GM12874 (cell line): ENCODE measurements around the gene MACF1.

Experiments
- CTCF ChIP-seq: IDR thresholded peaks from 2 replicates; pipeline ENCODE4 v1.5.1; 2011; ENCODE audit warnings: low read depth, mild to moderate bottlenecking, control low read depth, low read length, moderate library complexity; ENCODE audit not compliant: insufficient read depth

The MACF1 gene

GRCh38 chr1:39525366-39526165, 321.1 kb downstream of the MACF1 start:
- TF ChIP-seq CTCF: no peak

- no peak for TF ChIP-seq CTCF
Observed at GRCh38 chr1:39526466-39527189, 322.1 kb downstream of the MACF1 start.

- TF ChIP-seq CTCF: no peak
Observed at GRCh38 chr1:39528082-39528481, 323.6 kb downstream of the MACF1 start.

GRCh38 chr1:39529901-39530535, 325.5 kb downstream of the MACF1 start:
- no peak for TF ChIP-seq CTCF

- TF ChIP-seq CTCF: no peak
Observed at GRCh38 chr1:39531526-39531925, 327.0 kb downstream of the MACF1 start.

GRCh38 chr1:39533442-39533841, 328.9 kb downstream of the MACF1 start:
- TF ChIP-seq CTCF: no peak
